Measurements from ENCODE around the gene RHOBTB1.

Gene RHOBTB1

DNA sequence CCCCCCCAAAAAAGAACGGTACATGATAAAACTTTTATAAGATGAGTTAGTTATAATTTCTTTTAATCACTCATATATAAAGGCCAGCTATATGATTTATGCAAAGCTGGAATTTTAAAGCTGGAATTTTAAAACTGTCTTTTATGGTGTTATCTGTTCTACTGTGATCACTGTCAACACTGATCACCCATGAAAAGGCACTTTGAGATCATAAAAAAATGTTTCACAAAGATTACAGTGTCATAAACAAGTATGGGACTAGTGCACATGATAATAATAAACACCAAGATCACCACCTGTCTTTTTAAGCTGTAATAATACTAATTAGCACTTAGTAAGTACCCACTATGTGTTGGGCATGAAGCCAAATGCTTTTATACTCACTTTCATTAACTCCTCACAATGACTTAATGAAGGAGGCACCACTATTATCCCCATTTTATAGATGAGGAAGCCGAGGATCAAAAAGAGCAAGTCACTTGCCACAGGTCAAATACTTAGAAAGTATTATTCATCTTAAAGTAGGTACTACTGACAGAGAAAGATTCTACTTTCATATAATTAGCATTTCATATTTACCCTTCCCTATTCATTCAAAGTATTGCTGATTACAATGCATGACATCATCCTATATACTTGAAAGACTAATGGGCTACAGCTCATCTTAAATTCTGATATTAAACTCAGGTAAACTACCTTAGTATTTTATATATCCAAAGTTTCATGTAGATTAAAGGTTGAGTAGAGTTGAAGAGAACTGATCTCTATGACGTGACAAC lies 8.3 kb upstream of the RHOBTB1 start:
- no peaks in the 10 kb centered on the region for H3K9me3 ChIP-seq (ENCODE audit: insufficient read depth, low read length)
- H3K9me2 ChIP-seq (replicated peaks; ENCODE audit: insufficient read depth, low read length): no peaks in the 10 kb centered on the region
- no peaks in the 10 kb centered on the region for H3K36me3 ChIP-seq (ENCODE audit: low read length)
- H2AFZ ChIP-seq (ENCODE audit: low read depth, low read length, severe bottlenecking): no peak overlapping the region
- no peak overlapping the region for H3K4me2 ChIP-seq (ENCODE audit: low read depth, low read length, poor library complexity, severe bottlenecking)
- H3K27ac ChIP-seq (ENCODE audit: low read depth, low read length): no peak overlapping the region
- TF ChIP-seq, protein P1, sequence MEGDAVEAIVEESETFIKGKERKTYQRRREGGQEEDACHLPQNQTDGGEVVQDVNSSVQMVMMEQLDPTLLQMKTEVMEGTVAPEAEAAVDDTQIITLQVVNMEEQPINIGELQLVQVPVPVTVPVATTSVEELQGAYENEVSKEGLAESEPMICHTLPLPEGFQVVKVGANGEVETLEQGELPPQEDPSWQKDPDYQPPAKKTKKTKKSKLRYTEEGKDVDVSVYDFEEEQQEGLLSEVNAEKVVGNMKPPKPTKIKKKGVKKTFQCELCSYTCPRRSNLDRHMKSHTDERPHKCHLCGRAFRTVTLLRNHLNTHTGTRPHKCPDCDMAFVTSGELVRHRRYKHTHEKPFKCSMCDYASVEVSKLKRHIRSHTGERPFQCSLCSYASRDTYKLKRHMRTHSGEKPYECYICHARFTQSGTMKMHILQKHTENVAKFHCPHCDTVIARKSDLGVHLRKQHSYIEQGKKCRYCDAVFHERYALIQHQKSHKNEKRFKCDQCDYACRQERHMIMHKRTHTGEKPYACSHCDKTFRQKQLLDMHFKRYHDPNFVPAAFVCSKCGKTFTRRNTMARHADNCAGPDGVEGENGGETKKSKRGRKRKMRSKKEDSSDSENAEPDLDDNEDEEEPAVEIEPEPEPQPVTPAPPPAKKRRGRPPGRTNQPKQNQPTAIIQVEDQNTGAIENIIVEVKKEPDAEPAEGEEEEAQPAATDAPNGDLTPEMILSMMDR (IDR thresholded peaks at IDR 0.05; ENCODE audit: insufficient read depth, low read length, poor library complexity, severe bottlenecking): no peak
- no peak for TF ChIP-seq EZH2phosphoT487 (conservative IDR thresholded peaks at IDR 0.05; ENCODE audit: low read length)
- H3K79me2 ChIP-seq (ENCODE audit: insufficient read depth, low read length): no peaks in the 10 kb centered on the region
- H4K20me1 ChIP-seq (ENCODE audit: low read depth, low read length): no peaks in the 10 kb centered on the region
- no peaks in the 10 kb centered on the region for H3K27me3 ChIP-seq (ENCODE audit: low read length)
- H3K4me3 ChIP-seq (ENCODE audit: insufficient read depth, low read length, poor library complexity, severe bottlenecking): no peak overlapping the region
- H3F3A ChIP-seq (ENCODE audit: insufficient read depth): no peaks in the 10 kb centered on the region
- H3K9ac ChIP-seq (ENCODE audit: low read length): no peak overlapping the region

DNA sequence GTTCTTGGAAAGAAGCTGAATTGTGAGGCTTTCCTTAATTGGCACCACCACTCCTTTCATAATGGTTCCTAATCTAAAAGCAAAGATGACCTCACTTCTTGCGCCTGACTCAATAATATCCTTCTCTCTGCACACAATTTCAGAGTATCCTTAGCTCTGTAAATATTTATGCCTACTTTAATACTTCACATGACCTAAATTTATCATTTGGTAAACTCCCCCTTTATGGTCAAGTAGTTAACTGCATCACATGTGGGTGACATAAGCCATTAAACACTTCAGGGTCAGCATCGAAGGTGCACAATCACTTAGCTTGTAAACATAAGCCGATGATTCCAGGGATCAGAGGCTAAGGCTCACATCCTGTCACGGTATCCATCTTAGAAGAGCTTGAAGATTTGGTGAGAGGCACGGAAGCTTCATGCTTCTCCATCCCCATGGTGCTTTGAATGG lies 7.3 kb upstream of the RHOBTB1 start:
- no peak overlapping the region for H3K27ac ChIP-seq (ENCODE audit: low read depth, low read length)
- no peaks in the 10 kb centered on the region for H3F3A ChIP-seq (ENCODE audit: insufficient read depth)
- no peaks in the 10 kb centered on the region for H3K9me2 ChIP-seq (replicated peaks; ENCODE audit: insufficient read depth, low read length)
- no peak overlapping the region for H3K4me2 ChIP-seq (ENCODE audit: low read depth, low read length, poor library complexity, severe bottlenecking)
- no peaks in the 10 kb centered on the region for H3K79me2 ChIP-seq (ENCODE audit: insufficient read depth, low read length)
- H2AFZ ChIP-seq (ENCODE audit: low read depth, low read length, severe bottlenecking): no peak overlapping the region
- no peak overlapping the region for H3K9ac ChIP-seq (ENCODE audit: low read length)
- no peaks in the 10 kb centered on the region for H3K36me3 ChIP-seq (ENCODE audit: low read length)
- H4K20me1 ChIP-seq (ENCODE audit: low read depth, low read length): no peaks in the 10 kb centered on the region
- H3K4me3 ChIP-seq (ENCODE audit: insufficient read depth, low read length, poor library complexity, severe bottlenecking): no peak overlapping the region
- no peaks in the 10 kb centered on the region for H3K9me3 ChIP-seq (ENCODE audit: insufficient read depth, low read length)
- H3K27me3 ChIP-seq (ENCODE audit: low read length): no peaks in the 10 kb centered on the region
- TF ChIP-seq EZH2phosphoT487 (conservative IDR thresholded peaks at IDR 0.05; ENCODE audit: low read length): no peak
- TF ChIP-seq, protein P1 (IDR thresholded peaks at IDR 0.05; ENCODE audit: insufficient read depth, low read length, poor library complexity, severe bottlenecking): no peak

DNA sequence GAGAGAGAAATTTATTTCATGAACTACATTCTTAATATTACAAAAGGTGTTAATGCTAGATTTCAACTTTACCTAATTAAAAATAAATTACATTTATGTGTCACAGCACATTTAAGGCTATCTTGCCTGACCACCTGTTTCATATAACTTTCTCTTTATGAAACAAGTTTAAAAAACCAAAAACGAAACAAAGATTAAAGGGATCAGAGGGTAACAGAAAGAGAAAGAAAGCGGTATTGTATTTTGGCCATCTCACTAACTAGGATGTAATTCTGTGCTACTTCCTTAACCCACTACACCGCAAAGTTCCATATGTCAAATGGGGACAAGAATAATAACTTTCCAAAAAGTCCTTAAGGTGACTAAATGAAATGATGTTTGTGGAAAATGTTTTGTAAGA lies 6.3 kb upstream of the RHOBTB1 start:
- no peaks in the 10 kb centered on the region for H3K36me3 ChIP-seq (ENCODE audit: low read length)
- H3F3A ChIP-seq (ENCODE audit: insufficient read depth): no peaks in the 10 kb centered on the region
- no peaks in the 10 kb centered on the region for H4K20me1 ChIP-seq (ENCODE audit: low read depth, low read length)
- no peak overlapping the region for H2AFZ ChIP-seq (ENCODE audit: low read depth, low read length, severe bottlenecking)
- no peaks in the 10 kb centered on the region for H3K27me3 ChIP-seq (ENCODE audit: low read length)
- TF ChIP-seq, protein P1 (IDR thresholded peaks at IDR 0.05; ENCODE audit: insufficient read depth, low read length, poor library complexity, severe bottlenecking): no peak
- no peak for TF ChIP-seq EZH2phosphoT487 (conservative IDR thresholded peaks at IDR 0.05; ENCODE audit: low read length)
- H3K4me2 ChIP-seq (ENCODE audit: low read depth, low read length, poor library complexity, severe bottlenecking): no peak overlapping the region
- no peak overlapping the region for H3K4me3 ChIP-seq (ENCODE audit: insufficient read depth, low read length, poor library complexity, severe bottlenecking)
- H3K9me2 ChIP-seq (replicated peaks; ENCODE audit: insufficient read depth, low read length): no peaks in the 10 kb centered on the region
- H3K79me2 ChIP-seq (ENCODE audit: insufficient read depth, low read length): no peaks in the 10 kb centered on the region
- H3K9me3 ChIP-seq (ENCODE audit: insufficient read depth, low read length): no peaks in the 10 kb centered on the region
- no peak overlapping the region for H3K9ac ChIP-seq (ENCODE audit: low read length)
- no peak overlapping the region for H3K27ac ChIP-seq (ENCODE audit: low read depth, low read length)

Measured in SU-DHL-6 (cell line).